Measurements from ENCODE around the gene AKT1.
"Not testable (repeated sequence)": the region's sequence is repeated elsewhere in the genome, so short reads cannot be mapped to it uniquely, and the experiment has no call there.

The AKT1 gene

DNA sequence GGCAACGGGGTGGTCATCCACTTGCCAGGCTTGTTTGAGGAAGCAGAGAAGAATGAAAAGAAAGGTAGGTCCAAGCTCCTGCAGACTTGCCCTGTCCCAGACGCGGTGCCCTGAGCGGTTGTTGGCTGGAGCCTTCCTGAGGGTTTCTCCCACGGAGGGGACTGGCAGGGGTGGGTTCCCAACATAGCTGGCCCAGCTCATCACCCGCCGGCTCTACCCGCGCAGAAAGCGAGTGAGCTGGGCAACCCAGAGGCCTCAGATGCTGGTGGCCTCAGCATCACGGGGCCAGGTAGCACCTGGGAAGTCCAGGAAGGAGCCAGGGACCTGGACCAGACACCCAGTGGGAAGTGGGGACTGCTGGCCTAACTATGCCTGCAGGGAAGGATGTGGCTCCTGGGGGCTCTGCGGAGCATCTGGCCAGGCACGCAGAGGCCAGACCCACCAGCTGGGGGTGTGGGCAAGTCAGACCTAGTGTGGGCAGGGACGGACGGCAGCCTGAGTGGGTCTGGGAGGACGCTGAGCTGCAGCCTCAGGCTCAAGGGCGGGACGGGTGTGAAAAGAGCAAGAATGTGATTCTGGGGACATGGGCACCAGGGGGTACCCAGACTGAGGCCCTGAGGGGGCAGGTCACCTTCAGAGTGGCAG lies 57.1 kb downstream of the AKT1 start:
- no peak for DNase-seq

DNA sequence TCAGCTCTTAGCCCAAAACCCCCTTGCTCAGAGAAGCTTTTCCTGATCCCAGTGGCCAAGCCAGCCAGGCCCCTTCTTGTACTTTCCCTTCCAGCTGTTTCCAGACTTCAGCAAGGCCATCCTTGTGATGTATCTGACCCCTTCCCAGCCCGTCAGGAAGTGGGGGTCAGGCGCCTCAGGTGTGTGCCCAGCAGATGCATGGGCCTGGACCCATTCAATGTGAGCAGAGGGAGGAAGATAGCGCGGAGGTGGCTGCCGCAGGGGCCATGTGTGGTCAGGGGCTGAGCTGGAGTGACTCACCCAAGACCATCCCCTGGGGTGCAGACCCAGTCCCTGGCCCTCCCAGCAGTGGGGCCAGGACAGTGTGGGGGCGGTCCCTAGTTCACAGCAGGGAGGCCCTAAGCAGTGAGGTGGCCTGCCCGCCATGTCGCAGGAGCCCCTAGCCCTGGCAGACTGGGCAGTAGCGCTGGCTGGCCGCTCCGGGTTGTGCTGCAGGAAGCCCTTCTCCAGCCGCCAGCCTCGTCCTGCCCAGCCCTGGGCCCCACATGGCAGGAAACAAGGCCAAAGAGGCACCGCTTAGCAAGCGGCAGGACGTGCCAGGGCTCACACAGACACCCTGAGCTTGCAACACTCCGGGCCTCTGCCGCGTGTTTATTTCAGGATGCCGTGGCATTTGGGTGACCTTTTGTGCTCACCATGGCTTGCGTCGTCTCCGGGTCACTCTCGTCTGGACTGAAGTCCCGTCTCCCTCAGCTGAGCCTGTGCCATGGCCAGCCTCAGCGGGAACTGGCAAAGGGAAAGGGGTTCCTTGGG lies 59.5 kb downstream of the AKT1 start:
- DNase-seq, result peak in 13 of 14 donors; percentile 12 to 91 (median 62)

- DNase-seq, result no peak
These were observed 60.4 kb downstream of the AKT1 start for GRCh38 chr14:104734991-104735779.

GRCh38 chr14:104734601-104734990 lies 61.0 kb downstream of the AKT1 start:
- no peak for DNase-seq

DNA sequence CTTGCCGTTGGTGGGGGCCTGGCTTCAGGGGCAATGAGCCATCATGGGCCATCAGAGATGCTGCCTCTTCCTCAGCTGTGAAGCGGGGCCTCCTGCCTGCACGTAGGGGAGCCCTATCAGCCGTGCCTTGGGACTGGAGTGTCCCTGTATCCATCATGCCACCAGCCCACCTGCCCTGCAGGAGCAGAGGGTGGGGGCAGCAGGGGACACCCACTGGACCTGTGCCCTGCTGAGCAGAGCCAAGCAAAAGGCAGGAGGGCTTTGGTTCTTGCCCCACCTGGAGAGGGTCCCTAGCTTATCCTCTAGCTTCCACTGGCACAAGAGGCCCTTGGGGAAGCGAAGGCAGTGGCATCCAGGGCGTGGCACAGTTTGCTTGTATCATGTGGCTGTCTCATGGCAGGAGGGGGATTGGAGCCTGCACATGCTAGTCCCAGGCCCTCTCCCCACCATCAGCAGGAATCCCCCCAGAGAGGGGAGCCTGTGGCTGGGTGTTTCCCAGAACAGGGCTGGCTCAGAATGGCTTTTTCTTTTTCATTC lies 61.4 kb downstream of the AKT1 start:
- no peak for DNase-seq

GRCh38 chr14:104732931-104733681 lies 62.4 kb downstream of the AKT1 start:
- no peak for DNase-seq

DNA sequence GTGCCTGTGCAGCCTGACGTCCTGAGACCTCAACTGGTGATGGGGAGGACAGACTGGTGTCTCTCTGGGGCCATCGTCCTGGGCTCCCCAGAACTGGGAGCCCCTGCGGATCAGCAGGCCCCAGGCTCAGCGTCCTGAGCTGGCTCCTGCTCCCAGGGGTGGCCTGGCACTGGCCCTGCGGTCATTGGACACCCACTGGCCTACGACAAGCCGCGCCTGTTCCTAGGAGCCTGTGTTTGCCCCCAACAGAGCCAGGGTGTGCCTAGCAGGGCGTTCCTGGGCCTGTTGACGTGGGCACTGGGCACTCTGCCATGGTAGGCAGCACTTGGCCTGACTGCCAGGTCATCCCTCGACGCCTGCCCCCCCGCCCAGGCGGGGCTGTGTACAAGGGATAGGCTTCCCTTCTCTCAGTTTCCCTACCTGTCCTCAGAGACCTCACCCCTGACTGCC lies 63.2 kb downstream of the AKT1 start:
- peak in 5 of 14 donors; percentile 16 to 46 (median 34) for DNase-seq

- no peak for DNase-seq
These were observed 63.9 kb downstream of the AKT1 start for GRCh38 chr14:104731320-104732294.

DNA sequence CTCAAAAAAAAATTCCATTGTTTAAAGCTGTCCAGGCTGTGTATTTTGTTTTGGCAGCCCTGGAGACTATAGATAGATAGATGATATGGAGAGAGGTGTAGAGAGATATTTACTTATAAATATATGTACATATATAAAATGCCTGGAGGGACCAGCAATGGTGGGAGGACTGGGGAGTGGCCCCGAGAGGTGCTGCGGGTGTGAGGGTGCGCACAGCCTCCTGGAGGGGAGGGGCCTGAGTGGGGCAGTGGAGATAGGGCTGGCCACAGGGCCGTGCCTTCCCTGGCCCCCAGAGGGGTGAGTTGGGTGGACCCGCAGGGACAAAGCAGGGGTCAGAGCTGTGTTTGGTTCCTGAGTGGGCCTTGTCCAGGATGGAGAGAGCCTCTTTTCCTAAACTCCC lies 65.1 kb downstream of the AKT1 start:
- no peak for DNase-seq

DNA sequence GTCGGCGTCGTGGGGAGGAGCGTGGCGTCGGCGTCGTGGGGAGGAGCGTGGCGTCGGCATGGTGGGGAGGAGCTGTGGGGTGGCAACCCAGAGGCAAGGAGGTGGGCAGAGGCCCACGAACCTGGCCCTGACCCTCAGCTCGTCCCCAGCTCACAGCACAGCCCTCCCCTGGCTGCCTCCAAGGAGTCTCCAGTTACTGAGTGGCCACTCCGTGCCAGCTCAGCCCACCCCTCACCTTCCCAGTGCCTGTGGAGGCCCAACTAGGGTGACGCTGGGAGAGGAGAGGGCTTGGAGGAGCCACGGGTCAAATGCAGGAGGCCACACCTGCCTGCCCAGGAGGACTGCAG lies 65.7 kb downstream of the AKT1 start:
- DNase-seq, result no peak

DNA sequence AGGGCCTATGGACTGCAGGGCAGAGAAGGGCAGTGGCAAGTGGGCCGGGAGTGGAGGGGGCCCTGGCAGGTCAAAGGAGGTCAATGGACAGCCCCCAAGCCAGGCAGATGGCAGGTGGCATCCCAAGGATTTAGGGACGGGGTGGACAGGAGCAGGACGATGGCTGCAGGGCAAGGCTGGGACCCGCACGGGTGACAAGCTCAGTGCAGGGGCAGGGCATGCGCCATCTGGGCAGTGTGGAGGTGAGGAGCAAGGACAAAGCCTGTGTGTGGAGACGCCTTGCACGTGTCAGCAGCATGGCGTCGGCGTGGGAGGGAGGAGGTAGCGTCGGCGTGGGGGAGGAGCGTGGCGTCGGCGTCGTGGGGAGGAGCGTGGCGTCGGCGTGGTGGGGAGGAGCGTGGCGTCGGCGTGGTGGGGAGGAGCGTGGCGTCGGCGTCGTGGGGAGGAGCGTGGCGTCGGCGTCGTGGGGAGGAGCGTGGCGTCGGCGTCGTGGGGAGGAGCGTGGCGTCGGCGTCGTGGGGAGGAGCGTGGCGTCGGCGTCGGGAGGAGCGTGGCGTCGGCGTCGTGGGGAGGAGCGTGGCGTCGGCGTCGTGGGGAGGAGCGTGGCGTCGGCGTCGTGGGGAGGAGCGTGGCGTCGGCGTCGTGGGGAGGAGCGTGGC lies 66.2 kb downstream of the AKT1 start:
- DNase-seq, result not testable (repeated sequence)

DNA sequence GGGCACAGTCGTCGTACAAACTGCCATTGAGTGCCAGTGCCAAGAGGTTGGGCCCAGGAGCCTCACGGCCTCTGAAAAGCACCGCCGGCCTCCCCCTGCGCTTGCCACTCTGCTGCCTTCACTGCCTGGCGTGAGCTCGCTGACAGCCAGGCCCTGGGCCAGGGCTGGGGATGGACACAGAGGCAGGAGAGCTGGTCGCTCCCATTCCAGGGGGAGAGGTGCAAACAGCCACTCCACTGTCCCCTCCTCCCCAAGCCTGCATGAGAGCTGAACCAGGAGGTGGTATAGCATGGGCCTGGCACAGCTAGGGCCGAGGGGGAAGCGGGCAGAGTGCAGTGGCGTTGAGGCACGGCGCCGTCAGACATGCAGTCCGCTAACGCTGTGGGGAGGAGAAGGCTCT lies 66.9 kb downstream of the AKT1 start:
- no peak for DNase-seq

- no peak for DNase-seq
These were observed 68.7 kb downstream of the AKT1 start for GRCh38 chr14:104726600-104727451.

DNA sequence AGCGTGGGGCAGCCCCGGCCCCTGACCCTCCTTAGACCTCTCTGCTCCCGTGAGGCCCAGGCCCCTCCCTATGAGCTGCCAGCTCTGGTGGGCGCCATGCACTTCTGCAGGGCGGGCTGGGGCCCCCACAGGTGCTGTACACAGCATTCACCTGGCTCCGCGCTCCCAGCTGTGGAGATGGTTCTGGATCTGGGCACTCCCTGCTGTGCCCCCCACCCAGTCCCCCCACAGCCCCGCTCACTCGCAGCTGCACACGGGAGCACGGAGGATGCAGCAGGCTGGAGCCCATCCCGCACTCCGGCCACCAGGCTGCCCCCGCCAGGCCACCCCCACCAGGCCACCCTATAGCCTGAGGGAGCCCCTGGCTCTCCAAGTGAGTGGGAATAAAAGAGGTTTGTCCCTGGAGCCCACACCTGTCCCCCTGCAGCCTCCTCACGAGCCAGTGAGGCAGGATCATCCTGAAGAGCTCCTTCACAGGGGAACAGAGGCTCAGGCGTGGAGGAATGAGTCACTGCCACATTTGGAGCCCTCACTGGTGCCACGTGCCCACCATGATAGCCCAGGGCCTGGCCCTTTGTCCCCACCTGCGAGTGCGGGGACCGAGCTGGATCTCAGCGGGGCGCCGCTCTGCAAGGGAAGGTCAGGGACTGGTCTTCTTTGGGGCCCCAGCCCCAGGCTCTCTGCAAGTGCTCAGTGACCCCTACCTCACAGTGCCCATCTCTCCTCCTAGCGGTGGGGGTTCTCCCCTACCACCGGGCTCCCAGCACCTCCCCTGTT lies 69.6 kb downstream of the AKT1 start:
- DNase-seq, result no peak

DNA sequence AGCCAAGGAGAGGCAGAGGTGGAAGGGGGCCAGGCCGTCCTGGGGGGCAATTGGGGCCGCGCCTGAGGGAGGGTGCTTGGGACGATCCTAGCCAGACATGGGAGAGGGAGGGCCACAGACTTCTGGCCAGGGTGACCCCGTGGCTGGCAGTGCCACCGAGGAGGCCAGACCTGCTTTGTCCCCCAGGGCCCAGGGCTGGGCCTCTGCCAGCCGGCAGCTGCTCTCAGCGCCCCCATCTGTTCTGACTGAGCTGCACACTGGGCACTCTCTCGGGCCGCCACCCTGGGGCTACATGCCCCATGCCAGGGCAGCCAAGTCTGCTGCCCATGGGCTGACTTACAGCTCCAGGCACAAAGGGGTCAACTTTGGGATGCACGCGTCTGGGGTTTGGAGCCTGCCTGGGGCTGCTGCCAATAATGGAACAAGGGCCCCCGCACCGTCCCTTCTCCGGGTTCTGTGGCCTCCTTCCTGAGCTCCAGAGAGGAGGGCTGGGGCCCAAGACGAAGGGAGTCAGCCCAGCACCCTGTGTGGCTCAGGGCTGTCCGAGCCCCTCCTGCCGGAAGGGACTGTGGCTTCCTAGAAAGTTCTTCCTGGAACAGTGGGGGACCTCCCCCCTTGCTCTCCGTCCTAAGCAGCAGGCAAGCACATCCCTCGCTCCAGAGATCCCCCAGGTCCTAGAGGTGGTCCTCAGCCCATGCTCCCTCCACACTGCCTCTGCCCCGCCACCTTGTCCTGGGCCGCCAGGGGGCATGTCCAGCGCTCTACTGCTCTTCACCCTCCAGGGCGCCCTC lies 70.4 kb downstream of the AKT1 start:
- DNase-seq, result peak in 8 of 14 donors; percentile 18 to 82 (median 40)

DNA sequence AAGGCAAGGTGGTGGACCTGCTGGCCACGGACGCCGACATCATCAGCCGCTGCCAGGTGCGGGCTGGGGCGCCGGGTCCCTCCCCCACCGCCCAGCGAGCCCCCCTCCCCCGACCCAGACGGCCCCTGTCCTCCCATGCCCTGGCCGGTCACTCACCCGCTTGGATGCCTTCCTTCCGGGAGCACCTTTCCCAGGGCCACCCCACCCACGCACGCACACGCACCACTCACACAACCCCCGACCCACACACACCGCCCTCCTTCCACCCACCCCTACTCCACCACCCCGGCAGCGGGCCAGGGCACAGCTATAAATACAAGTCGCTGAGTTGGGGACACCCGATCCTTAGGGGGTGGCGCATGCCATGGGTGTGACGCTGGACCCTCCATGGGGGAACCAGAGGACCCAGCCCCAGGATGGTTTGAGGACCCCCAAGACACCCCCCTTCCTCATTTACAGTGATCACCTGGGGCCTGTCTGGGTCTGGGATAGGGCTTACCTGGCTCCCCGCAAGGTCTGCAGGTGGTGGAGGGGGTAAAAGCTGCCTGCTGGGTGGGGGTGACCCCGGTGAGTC lies 71.1 kb downstream of the AKT1 start:
- DNase-seq, result peak in 4 of 14 donors; percentile 24 to 70 (median 56)

All from C1 segment of cervical spinal cord (tissue), 14 donors.